Motor neuron (in vitro differentiated cells): ENCODE data around the gene AHNAK2. TPM values are rescaled to one million over a fixed set of nuclear protein-coding genes. Genes with fewer than 3 reads are reported as not detected.
A peak's percentile ranks its signal among the peaks of the same experiment; 100 is the strongest.

Experiments
- ATAC-seq, 8 experiments: fragments of 200-7000 bp; cut with Tn5 transposase; replicated peaks in 6 of 8; 2 replicates each; pipeline ENCODE4 v1.8.0; 2021; ENCODE audit warnings: mild to moderate bottlenecking in 8 of 8, moderate library complexity in 8 of 8
- H3K27ac ChIP-seq, 2 donors: fragments of 250-450 bp; sonication (Bioruptor Pico); 2 replicates each; pipeline ENCODE4 v1.9.0; 2021; ENCODE audit warnings: antibody characterized with exemption in 2 of 2, mild to moderate bottlenecking in 2 of 2, moderate library complexity in 1 of 2
- H3K4me1 ChIP-seq, 2 donors: fragments of 250-450 bp; sonication (Bioruptor Pico); replicated peaks in 1 of 2; 2 replicates each; pipeline ENCODE4 v1.6.1; 2021; ENCODE audit warnings: antibody characterized with exemption in 2 of 2, mild to moderate bottlenecking in 2 of 2, moderate library complexity in 1 of 2
- H3K4me3 ChIP-seq, 5 donors: fragments of 250-450 bp; sonication (Bioruptor Pico); 2 replicates each; pipeline ENCODE4 v1.9.0; 2021; ENCODE audit warnings: antibody characterized with exemption in 5 of 5, mild to moderate bottlenecking in 5 of 5, moderate library complexity in 4 of 5
- WGBS, 10 experiments: fragments of 450-650 bp; shearing (Covaris generic); methylation state at CpG; one replicate each; pipeline ENCODE4 v1.0.0; 2022; 5-methylcytosine and 5-hydroxymethylcytosine counted together
- in situ Hi-C, 9 experiments: fragments of 400-800 bp; cut with MboI; loops; one replicate each; pipeline ENCODE4 v1.15.0; 2021; ENCODE audit warnings: low sequenced_read_pairs in 9 of 9, low pct_unique_long_range_greater_than_20kb in 2 of 9; ENCODE audit not compliant: unreplicated experiment in 9 of 9
- total RNA-seq, 8 experiments: library from RNA; unstranded; fragments of 300-600 nt; gene quantifications; 2 replicates each; pipeline versions ENCODE4 v1.2.3 to v1.2.4, GENCODE V29; 2022

The AHNAK2 gene
- total RNA-seq, 8 experiments from 2014 or later, result 1.1 to 34.2 (median 1.5) TPM

- Histone ChIP-seq H3K4me3 (peak overlapping the region in 3 of 5 donors; percentile 1 to 44 (median 41)), H3K4me1 (peaks cover 3 to 5% of the 10 kb centered on the region in 2 donors), H3K27ac (no peak overlapping the region)
- peak in 1 of 8 experiments; percentile 21 for ATAC-seq
- in situ Hi-C loops, result no loop called here
- whole genome bisulfite sequencing, 10 experiments, result 0 to 80% (median 3%) methylated on average over 2 to 3 of the region's 64 CpGs; no CpG with 5 or more reads in 6 of the 10 experiments
Observed at GRCh38 chr14:104931771-104932675, 46.2 kb downstream of the AHNAK2 start.

DNA sequence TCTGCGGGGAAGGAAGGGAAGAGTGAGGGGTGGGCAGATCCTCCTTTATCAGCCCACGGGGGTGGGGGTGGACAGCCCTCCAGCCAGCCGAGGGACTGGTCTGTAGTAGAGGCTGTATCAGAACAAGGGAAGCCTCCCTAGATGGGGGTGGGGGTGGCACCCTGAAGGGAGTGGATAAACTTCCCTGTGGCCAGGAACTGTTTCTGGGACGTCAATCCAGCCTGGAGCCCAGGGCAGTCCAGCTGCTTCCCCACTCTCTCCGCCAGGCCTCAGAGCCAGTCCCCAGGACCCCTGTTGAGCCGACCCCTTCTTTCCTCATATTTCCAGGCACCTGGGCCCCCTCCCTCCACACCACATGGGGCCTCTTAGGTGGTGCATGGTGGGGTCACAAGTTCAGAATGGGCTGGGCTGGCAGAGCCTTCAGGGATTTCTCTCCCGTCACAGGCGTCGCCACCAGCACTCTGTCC is 46.8 kb downstream of the AHNAK2 start:
- no peak overlapping the region for H3K4me3 ChIP-seq
- ATAC-seq, result no peak
- in situ Hi-C loops, result no loop called here
- H3K27ac ChIP-seq, result no peak overlapping the region
- H3K4me1 ChIP-seq, result peaks cover 3 to 5% of the 10 kb centered on the region in 2 donors
- 40 to 59% methylated on average over 1 to 5 of the region's 9 CpGs; no CpG with 5 or more reads in 8 of the 10 experiments for WGBS, 10 experiments

GRCh38 chr14:104930526-104931303 is 47.5 kb downstream of the AHNAK2 start:
- 33 to 88% (median 71%) methylated on average over 1 to 6 of the region's 10 CpGs; no CpG with 5 or more reads in 2 of the 10 experiments for WGBS, 10 experiments
- ATAC-seq, result no peak
- H3K4me1 ChIP-seq, result peaks cover 3 to 5% of the 10 kb centered on the region in 2 donors
- no peak overlapping the region for H3K27ac ChIP-seq
- in situ Hi-C loops, result no loop called here
- no peak overlapping the region for H3K4me3 ChIP-seq

DNA sequence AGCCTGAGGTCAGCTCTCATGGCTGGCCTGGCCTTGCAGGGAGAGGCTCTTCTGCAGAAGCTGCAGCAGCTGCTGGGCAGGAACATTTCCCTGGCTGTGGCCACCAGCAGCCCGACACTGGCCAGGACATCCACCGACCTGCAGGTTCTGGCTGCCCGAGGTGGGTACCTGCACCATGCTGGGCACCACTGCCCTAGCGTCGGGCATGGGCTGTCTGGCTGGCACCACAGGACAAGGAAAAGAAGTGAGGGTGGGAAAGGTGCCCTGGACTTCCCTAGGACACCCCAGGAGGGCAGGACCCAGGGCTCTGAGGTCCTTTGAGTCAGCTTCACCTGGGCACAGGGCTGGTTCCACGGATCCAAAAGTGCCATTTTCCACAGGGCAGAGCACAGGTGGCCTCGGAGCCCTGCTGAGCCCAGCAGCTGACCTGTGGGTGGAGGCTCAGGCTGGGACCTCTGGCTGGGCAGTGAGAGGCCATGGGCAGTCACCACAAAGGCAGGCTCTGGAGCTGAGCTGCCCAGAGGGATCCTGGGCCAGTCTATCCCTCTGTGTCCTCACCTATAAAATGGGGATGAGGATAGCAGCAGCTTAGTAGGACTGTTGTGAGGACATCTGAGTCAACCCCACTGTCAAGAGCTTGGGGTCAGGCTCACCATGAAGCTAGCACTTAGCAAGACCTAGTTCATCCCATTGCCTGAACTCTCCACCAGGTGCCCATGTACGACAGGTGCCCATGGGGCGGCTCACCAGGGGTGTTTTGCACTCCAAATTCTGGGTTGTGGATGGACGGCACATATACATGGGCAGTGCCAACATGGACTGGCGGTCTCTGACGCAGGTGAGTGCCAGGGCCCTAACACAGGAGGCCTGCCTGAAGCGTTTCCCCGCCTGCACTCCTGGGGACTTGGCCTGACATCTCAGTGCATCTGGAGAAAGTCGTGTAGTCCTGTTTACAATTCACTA is 48.6 kb downstream of the AHNAK2 start:
- H3K27ac ChIP-seq, result no peak overlapping the region
- 0 to 93% (median 65%) methylated on average over 1 to 12 of the region's 15 CpGs; no CpG with 5 or more reads in 4 of the 10 experiments for WGBS, 10 experiments
- H3K4me1 ChIP-seq, result peaks cover 3 to 5% of the 10 kb centered on the region in 2 donors
- ATAC-seq, result no peak
- in situ Hi-C loops, result no loop called here
- H3K4me3 ChIP-seq, result no peak overlapping the region

DNA sequence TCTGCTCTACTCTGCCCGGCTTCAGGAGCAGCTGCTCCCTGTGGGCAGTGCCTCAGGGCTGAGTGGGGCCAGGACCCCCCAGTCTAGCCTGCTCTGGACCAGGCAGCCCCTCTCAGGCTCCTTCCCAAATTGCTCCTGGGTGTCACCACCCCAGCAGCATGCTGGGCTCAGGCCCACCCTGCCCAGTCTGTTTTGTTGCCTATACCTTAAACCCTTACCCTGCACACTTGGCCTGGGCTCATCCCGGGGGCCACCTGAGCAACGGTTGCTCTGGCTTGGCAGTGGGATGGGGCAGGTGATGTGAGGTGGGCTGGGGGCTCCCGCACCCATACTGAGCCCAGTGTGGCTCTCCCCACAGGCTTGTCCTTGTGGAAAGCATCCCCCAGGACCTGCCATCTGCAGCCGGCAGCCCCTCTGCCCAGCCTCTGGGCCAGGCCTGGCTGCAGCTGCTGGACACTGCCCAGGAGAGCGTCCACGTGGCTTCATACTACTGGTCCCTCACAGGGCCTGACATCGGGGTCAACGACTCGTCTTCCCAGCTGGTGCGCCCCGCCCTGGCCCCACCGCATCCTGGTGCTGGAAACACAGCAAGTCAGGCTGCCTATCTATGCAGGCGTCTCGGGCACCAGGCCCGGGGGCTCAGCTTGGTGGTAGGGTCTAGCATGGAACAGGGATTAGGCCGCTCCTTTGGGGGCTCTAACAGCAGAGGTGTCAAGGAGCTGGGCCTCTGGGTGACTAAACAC is 49.6 kb downstream of the AHNAK2 start:
- H3K4me1 ChIP-seq, result peaks cover 0 to 3% of the 10 kb centered on the region in 2 donors
- no peak for ATAC-seq
- H3K4me3 ChIP-seq, result no peak overlapping the region
- no peak overlapping the region for H3K27ac ChIP-seq
- WGBS, 10 experiments, result 30 to 100% methylated on average over 1 to 2 of the region's 17 CpGs; no CpG with 5 or more reads in 8 of the 10 experiments
- in situ Hi-C loops, result no loop called here

- ATAC-seq, result no peak
- in situ Hi-C loops, result no loop called here
- no peak overlapping the region for H3K27ac ChIP-seq
- H3K4me1 ChIP-seq, result peaks cover 0 to 3% of the 10 kb centered on the region in 2 donors
- WGBS, 10 experiments, result 40 to 83% (median 67%) methylated on average over 1 to 3 of the region's 8 CpGs; no CpG with 5 or more reads in 7 of the 10 experiments
- no peak overlapping the region for H3K4me3 ChIP-seq
Observed at GRCh38 chr14:104927901-104928300, 50.3 kb downstream of the AHNAK2 start.

- WGBS, 10 experiments, result 25% methylated on average over 2 of the region's 10 CpGs; no CpG with 5 or more reads in 9 of the 10 experiments
- in situ Hi-C loops, result no loop called here
- ATAC-seq, result no peak
- Histone ChIP-seq H3K4me3 (no peak overlapping the region), H3K4me1 (peaks cover 0 to 3% of the 10 kb centered on the region in 2 donors), H3K27ac (no peak overlapping the region)
Observed at GRCh38 chr14:104927432-104927816, 50.8 kb downstream of the AHNAK2 start.

DNA sequence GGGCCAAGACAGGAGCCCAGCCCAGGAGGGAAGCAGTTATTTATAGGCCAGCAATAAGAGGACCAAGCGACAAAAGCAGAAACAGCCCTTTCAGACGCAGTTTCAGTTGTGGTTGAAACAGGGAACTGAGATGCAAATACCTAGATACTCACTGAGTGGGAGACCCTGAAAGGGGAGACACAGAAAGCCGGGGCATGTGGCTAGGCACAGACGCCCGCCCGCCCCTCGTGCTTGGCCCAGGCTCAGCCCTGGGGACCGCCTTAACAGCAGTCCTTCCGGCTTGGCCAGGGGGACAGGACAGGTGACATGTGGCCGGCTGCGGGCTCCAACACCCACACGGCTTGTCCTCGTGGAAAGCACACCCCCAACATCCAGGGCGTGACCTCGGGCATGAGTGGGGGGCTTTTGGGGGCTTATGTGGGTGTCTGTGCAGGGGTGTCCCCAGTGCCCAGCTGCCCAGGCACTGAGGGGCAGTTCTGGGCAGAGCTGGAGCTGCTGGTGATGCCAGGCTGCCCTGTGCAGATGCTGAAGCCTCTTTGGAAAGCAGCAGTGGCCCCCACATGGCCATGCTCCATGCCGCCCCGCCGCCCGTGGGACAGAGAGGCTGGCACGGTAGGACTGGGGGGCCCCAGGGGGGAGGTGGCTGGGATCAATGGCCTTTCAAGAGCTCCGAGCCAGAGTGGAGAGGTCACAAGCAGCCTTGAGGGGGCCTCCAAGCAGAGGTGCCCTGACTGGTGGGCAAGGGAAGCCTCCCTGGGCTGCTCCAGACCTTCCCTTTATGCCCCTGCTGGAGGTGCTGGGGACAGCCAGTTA is 51.3 kb downstream of the AHNAK2 start:
- Histone ChIP-seq H3K4me1 (peaks cover 0 to 3% of the 10 kb centered on the region in 2 donors), H3K27ac (no peak overlapping the region), H3K4me3 (no peak overlapping the region)
- ATAC-seq, result no peak
- WGBS, 10 experiments, result 60 to 80% (median 74%) methylated on average over 1 to 3 of the region's 21 CpGs; no CpG with 5 or more reads in 7 of the 10 experiments
- in situ Hi-C loops, result no loop called here

GRCh38 chr14:104925855-104926609 is 52.1 kb downstream of the AHNAK2 start:
- WGBS, 10 experiments, result 73 to 100% (median 80%) methylated on average over 1 to 5 of the region's 15 CpGs; no CpG with 5 or more reads in 7 of the 10 experiments
- H3K4me1 ChIP-seq, result no peaks in the 10 kb centered on the region
- H3K27ac ChIP-seq, result no peak overlapping the region
- in situ Hi-C loops, result no loop called here
- H3K4me3 ChIP-seq, result no peak overlapping the region
- ATAC-seq, result no peak

DNA sequence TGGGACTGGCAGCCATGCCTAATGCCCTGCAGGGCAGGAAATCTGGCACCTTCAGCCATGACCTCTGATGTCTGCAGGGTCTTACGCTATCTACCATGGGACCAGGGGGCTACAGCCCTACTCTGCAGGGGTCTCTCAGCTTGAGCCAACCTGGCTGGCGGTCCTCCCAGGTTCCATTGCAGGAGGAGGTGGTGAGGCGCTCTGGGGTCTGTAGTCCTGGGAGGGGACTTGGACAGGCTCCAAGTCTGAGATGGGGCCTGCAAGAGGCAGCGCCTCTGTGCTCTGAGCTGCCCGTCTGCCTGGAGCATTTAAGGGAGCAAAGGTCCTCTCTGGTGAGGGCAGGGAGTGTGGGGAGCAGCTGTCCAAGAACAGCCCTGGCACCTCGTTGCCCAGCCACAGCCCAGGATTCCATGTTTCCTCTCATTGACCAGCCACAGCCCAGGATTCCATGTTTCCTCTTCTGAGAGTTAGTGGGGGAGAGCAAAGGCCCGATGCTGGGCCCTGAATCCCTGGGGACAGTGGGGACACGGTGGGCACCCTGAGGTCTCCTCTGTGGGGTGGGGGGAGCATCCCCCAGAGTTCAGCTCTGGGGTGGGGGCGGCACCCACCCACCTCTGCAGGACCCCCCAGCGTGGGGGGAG is 52.8 kb downstream of the AHNAK2 start:
- in situ Hi-C loops, result no loop called here
- ATAC-seq, result no peak
- H3K4me1 ChIP-seq, result no peaks in the 10 kb centered on the region
- no peak overlapping the region for H3K4me3 ChIP-seq
- H3K27ac ChIP-seq, result no peak overlapping the region
- WGBS, 10 experiments, result 53 to 67% methylated on average over 2 to 3 of the region's 10 CpGs; no CpG with 5 or more reads in 8 of the 10 experiments
